ENCODE data around the gene PCDHGC5.

- TF ChIP-seq REST (IDR thresholded peaks at IDR 0.05; ENCODE audit: insufficient read depth in 1 of 2, low read depth in 2 of 2, low read length in 2 of 2) (no peak), TAF1 (IDR thresholded peaks at IDR 0.05; ENCODE audit: borderline replicate concordance, insufficient read depth, low read length) (no peak), POLR2AphosphoS5 (IDR thresholded peaks at IDR 0.05; ENCODE audit: low read depth, low read length) (no peak), SIN3A (IDR thresholded peaks at IDR 0.05; ENCODE audit: borderline replicate concordance, insufficient read depth, low read length) (no peak), FOXP2 (optimal IDR thresholded peaks at IDR 0.05; ENCODE audit: borderline replicate concordance, extremely low read depth, extremely low read length, insufficient read depth) (no peak)
Measured at GRCh38 chr5:141534492-141535213, 45.8 kb downstream of the PCDHGC5 start.
